HG02840 (cell line): ENCODE data around the gene ARHGEF1.

Experiments used
- ATAC-seq: cut with Tn5 transposase; IDR thresholded peaks from one replicate; pipeline ENCODE4 v1.9.1; 2021; ENCODE audit warnings: mild to moderate bottlenecking, moderate library complexity, moderate number of reproducible peaks; ENCODE audit not compliant: unreplicated experiment, low FRiP score

Gene ARHGEF1

DNA sequence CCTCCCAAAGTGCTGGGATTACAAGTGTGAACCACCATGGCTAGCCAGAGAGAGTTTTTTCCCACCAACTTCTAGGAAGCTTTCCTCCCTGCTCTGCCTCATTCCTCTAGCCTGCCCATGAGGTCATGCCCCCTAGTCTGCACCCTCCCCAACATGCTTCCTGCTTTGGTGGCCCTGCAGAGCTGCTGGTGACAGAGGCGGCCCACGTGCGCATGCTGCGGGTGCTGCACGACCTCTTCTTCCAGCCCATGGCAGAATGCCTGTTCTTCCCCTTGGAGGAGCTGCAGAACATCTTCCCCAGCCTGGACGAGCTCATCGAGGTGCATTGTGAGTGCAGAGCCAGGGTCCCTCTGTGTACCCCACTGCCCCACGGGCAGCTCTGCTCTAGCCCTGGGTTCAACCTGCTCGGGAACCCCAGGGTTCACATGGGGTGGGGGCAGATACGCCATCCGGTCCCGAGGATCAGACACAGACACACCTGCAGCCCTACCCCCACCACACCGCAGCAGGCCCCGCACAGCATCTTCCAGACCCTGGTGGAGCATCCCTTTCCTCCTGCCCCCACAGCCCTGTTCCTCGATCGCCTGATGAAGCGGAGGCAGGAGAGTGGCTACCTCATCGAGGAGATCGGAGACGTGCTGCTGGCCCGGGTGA, 18.9 kb downstream of the ARHGEF1 start:
- no peak for ATAC-seq

DNA sequence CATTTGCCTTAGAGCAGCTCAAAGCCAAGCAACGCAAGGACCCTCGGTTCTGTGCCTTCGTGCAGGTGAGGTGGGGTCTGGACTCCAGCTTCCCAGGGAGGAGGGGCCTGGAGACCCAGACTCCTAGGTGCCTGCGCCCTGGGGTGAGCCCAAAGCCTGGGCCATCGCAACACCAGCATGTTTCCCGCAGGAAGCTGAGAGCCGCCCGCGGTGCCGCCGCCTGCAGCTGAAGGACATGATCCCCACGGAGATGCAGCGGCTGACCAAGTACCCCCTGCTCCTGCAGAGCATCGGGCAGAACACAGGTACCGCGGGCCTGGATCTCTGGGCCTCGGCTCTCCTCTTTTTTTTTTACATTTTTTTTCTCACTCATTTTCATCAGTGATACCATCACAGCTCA, 19.6 kb downstream of the ARHGEF1 start:
- no peak for ATAC-seq

DNA sequence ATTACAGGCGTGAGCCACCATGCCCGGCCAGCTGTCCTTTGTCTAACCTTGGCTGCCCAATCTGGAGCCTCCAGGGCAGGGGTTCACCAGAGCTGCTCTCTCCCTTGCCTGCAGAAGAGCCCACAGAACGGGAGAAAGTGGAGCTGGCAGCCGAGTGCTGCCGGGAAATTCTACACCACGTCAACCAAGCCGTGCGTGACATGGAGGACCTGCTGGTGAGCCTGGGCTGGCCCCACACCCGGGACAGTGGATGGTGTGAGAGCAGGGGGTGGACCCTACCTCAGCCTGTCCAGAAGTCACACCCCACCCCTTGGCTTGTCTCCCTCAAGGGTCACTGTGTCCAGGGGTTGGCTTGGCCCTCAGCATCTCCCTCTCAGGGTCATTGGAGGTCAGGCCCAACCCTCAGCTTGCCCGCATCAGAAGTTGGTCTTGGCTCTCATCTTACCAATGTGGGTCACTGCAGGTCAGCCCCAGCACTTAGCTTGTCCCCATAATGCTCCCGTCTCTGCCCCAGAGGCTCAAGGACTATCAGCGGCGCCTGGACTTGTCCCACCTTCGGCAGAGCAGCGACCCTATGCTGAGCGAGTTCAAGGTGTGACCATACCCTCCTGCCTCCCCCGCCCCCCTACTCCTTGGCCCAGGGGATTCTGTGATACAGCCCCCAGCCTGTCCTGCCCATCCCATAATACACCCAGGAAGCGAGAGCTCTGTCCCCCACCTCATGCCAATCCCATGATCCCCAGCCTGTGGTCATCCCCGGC, 20.4 kb downstream of the ARHGEF1 start:
- no peak for ATAC-seq

DNA sequence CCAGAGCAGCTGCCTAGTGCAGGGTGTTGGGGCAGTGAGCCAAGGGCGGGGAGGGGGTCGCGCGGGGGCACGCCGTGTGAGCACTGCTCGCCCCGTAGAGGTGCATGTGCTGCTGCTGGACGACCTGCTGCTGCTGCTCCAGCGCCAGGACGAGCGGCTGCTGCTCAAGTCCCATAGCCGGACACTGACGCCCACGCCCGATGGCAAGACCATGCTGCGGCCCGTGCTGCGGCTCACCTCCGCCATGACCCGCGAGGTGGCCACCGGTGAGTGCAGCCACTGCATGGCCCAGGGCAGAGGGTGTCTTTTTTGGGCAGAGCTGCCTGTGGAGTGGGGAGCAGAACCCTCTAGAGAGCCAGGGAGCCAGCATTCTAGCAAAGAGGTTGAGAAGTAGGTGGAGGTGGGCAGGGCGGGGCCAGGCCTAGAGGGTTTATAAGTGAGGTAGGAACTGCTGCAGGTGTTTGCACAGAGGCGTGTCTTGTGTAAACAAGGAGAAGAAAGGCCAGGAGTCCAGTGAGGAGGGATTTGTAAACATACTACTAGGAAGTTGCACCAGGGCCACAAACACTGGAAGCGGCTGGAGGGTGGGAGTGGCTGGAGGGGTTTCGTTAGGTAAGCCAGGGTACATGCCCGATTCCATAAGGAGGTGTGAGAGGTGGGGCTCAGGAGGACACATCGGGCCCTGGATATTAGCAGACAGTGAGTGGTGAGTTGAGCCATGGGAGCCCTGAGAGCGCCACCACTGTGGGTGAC, 21.3 kb downstream of the ARHGEF1 start:
- no peak for ATAC-seq

DNA sequence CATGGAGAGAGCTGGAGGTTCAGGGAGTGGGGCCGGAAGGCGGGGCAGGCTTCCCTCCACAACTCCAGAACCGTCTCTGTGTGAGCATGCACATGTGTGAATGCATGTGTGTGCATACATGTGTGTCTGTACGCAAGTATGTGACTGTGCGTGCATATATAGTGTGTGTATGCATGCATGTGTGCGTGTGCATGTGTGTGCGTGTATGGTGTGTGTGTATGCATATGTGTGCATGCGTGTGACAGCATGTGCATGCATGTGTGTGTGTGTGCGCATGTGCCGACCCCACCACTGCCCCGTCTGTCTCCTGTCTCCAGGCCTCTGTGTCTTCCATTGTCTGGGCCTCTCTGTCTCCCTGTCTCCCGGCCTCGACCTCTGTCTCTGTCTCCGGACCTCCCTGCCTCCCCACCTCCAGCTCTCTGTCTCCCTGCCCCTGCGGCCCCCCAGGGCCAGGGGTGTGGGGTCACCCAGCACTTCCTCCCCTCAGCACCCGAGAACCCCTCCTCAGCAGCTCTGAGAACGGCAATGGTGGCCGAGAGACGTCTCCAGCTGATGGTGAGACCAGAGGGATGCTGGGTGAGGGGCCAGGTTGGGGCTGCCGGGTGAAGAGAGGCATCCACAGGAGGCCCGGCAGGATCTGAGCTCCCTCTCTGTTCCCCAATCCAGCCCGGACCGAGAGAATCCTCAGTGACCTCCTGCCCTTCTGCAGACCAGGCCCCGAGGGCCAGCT, 22.5 kb downstream of the ARHGEF1 start:
- ATAC-seq = no peak

DNA sequence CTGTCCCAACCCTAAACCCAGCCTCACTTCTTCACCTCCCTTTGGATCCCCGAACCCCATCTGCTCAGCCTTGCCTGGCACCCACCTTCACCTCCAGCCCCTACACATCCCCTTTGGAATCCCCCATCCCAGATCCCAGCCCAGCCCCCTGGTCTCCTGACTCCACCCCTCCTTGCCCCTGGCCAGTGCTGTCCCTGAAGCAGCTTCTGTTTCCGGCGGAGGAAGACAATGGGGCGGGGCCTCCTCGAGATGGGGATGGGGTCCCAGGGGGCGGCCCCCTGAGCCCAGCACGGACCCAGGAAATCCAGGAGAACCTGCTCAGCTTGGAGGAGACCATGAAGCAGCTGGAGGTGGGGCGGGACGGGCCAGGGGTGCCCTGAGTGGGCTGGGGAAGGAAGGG, 23.3 kb downstream of the ARHGEF1 start:
- ATAC-seq = no peak

DNA sequence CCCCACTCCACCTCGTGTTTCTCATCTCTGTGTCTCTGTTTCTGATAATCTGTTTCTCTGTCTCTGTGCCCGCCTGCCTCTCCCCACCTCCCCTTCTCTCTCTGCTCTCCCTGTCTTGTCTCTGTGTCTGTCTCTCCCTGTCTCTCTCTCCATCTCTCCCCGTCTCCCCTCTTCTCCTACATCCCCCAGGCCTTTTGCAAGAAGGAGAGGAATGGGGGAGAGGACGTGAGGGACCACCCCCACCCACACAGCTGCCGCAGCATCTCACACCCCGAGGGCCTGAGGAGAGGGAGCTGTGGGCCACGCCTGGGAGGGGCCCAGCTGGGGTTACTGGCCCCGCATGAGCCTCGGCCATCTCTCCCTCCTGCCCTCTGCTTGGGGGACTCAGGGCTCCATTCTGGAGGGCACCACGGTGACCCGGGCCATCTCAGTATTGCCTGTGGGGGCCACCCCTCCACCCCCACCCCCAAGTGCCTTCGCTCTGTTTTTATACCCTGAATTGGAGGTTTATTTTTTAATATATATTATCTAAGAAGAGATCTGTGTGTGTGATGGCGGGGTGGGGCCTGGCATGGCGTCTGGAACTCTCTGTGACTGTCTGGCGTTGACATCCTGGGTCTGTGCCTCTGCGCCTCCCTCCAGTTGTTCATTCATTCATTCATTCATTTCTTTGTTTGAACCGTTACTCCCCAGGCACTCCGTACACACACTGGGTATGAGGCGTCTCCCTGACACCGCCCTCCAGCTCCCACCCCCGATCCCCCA, 24.1 kb downstream of the ARHGEF1 start:
- ATAC-seq = no peak

DNA sequence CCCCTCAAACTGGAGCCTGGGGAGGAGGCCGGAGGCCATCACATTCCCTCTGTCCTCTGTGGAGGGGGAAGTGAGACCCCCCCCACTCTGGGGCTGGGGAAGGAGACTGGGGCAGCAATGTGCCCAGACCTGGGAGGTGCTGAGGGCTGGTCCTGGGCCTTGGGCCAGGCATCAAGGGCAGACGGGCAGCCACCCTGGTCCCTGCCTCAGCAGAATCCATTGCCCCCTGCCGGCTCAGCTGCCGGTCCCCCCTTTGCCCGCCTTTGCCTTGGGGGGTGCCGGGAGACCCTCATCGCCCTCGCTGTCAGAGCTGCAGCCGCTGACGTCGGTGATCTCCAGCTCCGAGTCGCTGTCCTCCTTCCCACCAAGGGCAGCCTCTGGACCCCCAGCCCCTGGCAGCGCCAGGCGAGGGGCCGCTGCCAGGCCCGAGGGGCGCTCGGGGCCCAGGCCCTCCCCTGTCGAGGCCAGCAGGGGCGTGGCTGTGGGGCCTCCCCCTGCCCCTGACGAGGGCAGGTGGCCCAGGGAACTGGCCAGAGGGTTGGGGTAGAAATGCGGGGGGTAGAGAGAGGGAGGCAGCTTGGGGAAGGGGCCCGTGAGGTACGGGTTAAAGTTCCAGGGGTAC, 25.1 kb downstream of the ARHGEF1 start:
- no peak for ATAC-seq

DNA sequence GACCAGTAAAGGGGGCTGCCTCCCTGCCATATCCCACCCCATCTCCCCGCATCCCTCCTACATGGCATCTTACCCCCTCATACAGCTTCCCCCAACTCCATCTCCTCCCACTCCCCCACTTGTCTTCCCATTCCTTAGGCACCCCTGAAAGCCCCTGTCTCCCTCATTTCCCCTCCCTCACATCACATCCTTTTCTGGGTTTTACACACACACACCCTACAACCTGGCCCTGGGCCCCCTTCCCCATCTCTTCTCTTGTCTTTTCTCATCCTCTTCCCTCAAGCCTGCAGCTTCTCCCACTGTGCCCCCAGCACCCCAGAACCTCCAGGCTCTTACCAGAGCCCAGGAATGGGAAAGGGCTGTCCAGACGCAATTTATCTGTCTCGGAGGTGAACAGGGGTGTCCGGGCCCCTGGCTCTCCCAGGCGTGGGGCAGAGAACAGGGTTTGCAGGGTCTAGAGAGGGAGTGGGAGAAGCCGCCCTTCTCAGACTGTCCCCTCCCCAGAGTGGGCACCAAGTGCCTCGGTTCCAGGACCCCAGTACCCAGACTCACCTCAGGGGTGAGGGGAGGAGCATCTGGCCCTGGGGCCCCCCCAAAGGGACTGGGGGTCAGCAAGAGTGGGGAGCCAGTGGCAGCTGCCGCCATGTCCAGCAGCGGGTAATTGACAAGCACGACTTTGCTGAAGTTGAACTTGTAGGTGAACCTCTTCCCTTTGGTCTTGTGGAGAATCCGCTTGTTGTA, 25.9 kb downstream of the ARHGEF1 start:
- no peak for ATAC-seq

DNA sequence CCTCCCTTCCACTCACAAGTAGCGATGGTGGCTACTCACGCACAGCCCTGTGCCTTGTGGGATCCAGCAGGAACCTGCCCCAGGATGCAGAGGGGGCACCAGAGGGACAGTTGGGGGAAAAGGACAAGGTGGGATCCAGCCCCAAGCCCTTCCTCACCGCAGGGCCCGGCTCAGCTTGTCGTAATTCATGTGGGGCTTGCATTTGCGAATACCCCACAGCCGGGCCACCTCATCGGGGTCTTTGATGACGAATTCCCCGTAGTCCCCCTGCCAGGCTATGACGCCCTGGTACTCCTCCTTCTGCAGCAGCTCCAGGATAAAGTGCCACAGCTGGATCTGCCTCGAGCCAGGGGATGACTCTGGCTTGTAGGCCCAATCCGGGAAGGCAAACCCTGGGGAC, 26.7 kb downstream of the ARHGEF1 start:
- no peak for ATAC-seq

DNA sequence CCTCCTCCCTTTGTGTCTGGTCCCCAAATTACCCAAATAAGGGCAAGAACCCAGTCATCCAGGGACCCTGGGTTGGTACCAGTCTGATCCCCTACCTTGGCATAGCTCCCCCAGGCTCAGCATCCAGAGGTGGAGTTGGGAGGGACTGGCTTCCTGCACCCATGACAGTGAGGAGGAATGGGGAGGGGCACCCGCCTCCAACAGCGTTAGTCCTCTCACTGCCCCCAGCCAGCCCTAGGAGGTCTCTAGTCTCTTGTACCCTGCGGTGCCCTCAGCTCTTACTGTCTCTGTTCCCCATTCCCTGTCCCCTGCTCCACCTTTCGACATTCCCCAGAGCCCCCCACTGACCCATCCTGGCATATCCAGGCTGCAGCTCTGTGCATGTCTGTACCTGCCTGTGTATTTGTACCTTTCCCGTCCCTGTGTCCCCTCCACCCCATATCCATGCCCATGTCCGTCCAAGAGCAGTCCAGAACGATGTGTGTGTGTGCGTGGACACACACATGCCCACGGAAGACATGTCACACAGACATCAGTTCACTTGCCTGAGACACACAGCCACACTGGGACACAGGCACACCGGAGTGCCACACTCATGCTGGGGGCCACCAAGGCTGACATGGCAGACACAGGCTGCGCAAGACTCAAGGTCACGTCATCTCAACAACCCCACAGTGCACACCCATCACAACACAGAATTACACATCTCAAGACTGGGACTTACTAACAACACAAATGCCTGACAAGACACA, 27.4 kb downstream of the ARHGEF1 start:
- ATAC-seq = no peak

DNA sequence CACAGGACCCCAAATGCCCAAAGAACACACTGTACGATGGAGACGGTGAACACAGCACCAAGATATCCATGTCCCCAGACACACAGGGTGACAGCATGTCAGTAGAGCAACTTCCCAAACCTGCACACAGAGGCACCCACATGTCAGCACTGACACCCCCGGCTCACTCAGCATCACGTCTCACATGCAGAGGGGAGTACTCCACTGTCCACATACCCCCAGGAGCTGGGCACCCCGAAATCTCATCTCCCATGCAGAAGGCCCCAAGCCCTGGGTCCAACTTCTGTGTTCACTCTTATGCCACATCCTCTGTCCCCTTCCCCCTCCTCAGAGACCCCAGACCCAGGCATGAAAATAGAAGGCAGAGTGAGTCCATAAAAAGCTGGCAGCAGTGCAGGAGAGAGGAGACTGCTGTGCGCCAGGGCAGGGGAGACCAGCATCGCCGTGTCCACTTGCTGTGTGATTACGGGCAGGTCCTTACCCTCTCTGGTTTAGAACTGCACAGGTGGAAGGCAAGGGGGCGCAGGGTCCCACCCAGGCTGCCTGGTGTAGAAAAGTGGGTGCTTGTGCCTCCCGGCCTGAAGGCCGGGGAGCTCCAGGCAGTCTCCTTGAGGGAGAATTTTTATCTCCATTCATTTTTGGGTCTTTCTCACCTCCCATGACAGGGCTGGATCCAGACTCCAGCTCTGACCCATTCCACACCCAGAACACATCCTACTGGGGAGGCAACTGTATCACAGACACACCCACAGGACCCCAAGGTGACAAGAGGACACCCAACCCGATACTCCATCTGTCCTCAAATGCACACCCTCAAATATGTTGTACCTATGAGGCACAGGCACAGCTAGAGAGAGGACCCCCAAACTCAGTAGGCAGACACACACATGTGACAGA, 28.3 kb downstream of the ARHGEF1 start:
- ATAC-seq = no peak

DNA sequence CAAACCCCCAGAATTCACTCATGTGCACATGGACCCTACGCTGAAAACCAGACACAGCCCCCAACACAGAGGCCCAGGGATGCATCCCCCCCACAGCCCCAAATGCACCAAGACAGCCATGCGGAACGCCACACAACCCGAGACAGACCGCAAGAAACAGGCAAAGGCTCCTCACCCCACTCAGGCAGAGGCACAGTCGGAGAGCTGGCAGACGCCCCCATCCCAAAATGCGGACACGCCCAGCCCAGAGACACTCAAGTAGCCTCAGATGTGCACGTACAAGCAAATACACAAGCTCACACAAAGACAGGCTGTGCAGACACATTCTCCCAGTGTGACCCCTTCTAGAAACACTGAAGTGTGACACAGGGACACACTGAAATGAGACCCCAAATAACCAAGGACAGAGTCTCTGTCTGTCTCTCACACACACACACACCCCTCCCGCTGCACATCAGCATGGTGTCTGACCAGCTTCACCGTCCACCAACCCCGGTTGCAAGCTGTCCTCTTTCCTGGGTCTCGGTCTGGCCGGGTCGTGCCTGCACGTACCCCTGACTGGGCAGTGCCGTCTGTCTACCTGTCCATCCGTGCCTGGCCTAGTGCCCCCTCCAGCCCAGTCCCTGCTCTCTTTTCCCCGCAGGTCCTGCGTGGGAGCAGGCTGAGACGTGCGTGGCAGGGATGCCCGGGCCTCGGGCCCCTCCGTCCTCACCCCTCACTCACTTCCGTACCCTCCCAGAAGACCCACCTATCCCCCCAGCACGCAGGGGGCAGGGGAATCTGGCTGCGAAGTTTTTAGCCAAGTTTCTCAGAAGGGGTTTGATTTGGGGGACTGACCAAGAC, 29.1 kb downstream of the ARHGEF1 start:
- ATAC-seq = no peak

DNA sequence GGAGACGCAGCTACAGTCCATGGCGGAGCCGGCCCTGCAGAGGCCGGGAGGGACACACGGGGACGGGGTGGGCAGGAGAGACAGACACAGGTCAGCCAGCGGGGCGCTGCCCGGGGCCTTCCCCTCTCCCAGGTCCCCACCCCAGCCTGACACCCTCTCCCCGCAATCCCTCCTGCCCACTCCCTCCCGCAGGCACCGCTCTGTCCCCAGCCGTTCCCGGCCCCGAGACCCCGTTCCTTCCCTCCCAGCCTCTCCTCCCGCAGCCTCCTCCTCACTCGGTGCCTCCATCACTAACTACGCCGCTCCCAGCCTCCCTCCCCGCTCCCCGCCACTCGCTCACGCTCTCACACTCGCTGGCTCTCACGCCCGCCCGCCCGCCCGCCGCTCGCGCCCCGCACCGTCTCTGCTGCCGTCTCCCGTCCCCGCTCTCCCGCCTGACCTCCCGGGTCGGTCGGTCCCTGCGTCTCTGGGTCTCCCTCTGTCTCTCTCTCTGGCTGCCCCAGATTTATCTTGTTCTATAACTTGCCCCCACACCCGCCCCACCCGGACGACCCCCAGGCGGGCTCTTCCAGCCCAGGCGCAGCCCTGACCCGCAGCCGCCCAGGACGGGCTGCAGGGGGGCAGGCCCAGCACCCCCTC, 30.0 kb downstream of the ARHGEF1 start:
- ATAC-seq = no peak

DNA sequence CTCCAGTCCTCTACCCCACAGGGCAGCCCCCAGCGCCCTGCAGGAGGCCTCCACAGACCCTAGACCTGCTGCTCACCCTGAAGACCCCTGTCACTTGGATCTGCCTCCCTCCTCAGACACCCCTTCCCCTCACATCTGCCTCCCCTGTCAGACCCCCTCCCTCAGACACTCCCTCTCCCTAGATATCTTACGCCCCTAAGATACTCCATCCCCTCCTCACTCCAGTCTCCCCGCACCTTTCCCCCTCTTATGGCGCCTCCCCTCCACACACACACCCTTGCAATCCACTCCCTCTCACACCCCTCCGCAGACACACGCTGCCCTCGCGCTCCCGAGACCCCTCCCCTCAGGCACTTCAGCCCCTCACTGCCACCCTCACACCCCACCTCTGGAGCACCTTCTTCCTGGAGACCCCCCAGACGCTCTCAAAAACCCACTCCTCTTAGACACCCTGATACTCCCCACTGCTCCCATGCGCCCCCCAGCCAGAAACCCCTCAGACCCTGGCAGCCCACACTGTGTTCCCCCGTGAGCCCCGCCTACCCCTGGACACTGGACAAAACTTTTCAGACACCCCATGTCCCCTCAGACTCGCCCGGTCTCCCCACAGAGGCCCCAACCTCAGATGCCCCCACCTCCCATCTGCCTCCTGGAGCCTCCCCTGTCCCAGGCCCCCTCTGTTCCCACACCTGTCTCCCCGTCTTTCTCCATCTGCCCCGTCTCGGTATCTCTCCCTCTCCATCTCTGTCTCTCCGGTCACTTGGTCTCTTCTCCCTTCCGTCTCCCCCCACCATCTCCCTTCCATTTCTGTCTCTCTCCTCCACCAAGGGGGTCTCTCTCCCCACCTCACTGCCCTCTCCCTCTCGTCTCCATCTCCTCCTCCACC, 30.8 kb downstream of the ARHGEF1 start:
- no peak for ATAC-seq
